WTC11 (cell line): ENCODE measurements around the gene S1PR1. TPM values are rescaled to one million over a fixed set of nuclear protein-coding genes. Genes with fewer than 3 reads are reported as not detected.

ENCODE experiments used
- ATAC-seq: fragments of 200-7000 bp; cut with Tn5 transposase; 2 replicates; pipeline ENCODE4 v1.10.0; 2021; ENCODE audit warnings: mild to moderate bottlenecking, moderate library complexity
- CTCF ChIA-PET: fragments of 300-600 bp; sonication (Branson Sonifier 250); formaldehyde crosslinking; loops from one replicate; lab custom pipeline; 2021; ENCODE audit warnings: antibody characterized with exemption; lab: Charles Lee
- POLR2A ChIA-PET: fragments of 350-600 bp; sonication (Branson Sonifier 250); formaldehyde crosslinking; loops from one replicate; lab custom pipeline; 2021; ENCODE audit warnings: antibody characterized with exemption; lab: Charles Lee
- DNase-seq: peaks from one replicate; pipeline ENCODE4 v3.0.0; 2021; ENCODE audit warnings: low spot score
- H3K27ac Mint-ChIP-seq: 2 replicates; pipeline ENCODE4 v1.8.0; 2021; ENCODE audit warnings: mixed read lengths
- H3K27me3 Mint-ChIP-seq: 2 replicates; pipeline ENCODE4 v1.8.0; 2021; ENCODE audit warnings: low read depth, mild to moderate bottlenecking, moderate library complexity, mixed read lengths
- H3K36me3 Mint-ChIP-seq: 2 replicates; pipeline ENCODE4 v1.8.0; 2021; ENCODE audit warnings: mixed read lengths
- H3K4me1 Mint-ChIP-seq: 2 replicates; pipeline ENCODE4 v1.8.0; 2022; ENCODE audit warnings: mixed read lengths
- H3K4me3 Mint-ChIP-seq: 2 replicates; pipeline ENCODE4 v1.8.0; 2021; ENCODE audit warnings: mild to moderate bottlenecking, moderate library complexity, mixed read lengths
- H3K9me3 Mint-ChIP-seq: 2 replicates; pipeline ENCODE4 v1.8.0; 2021; ENCODE audit warnings: mixed read lengths
- CREM ChIP-seq: sonication (generic); formaldehyde crosslinking; IDR thresholded peaks from 2 replicates; pipeline ENCODE4 v1.8.1; 2022; ENCODE audit warnings: mild to moderate bottlenecking, missing genetic modification reagents, moderate library complexity
- EMX1 ChIP-seq: fragments of 250-450 bp; sonication (Bioruptor Pico); IDR thresholded peaks from 2 replicates; pipeline ENCODE4 v1.8.0; 2021; ENCODE audit warnings: mild to moderate bottlenecking
- ETV6 ChIP-seq: sonication (generic); formaldehyde crosslinking; IDR thresholded peaks from 2 replicates; pipeline ENCODE4 v1.8.1; 2022; ENCODE audit warnings: mild to moderate bottlenecking, missing genetic modification reagents
- FOXJ3 ChIP-seq: sonication (generic); formaldehyde crosslinking; IDR thresholded peaks from 2 replicates; pipeline ENCODE4 v1.9.0; 2021; ENCODE audit warnings: missing genetic modification reagents, mild to moderate bottlenecking, borderline replicate concordance
- GABPB1 ChIP-seq: sonication (generic); formaldehyde crosslinking; IDR thresholded peaks from 2 replicates; pipeline ENCODE4 v1.8.1; 2023; ENCODE audit warnings: mild to moderate bottlenecking, missing genetic modification reagents
- GRHL2 ChIP-seq: fragments of 250-450 bp; sonication (Bioruptor Pico); IDR thresholded peaks from 2 replicates; pipeline ENCODE4 v1.8.0; 2022; ENCODE audit warnings: mild to moderate bottlenecking, moderate library complexity; ENCODE audit not compliant: insufficient replicate concordance, severe bottlenecking
- IRF2 ChIP-seq: sonication (generic); formaldehyde crosslinking; IDR thresholded peaks from 2 replicates; pipeline ENCODE4 v1.8.0; 2022; ENCODE audit warnings: low read depth, missing genetic modification reagents, borderline replicate concordance
- MXD4 ChIP-seq: fragments of 250-450 bp; sonication (Bioruptor Pico); IDR thresholded peaks from 2 replicates; pipeline ENCODE4 v1.8.0; 2021; ENCODE audit warnings: mild to moderate bottlenecking, moderate library complexity, borderline replicate concordance
- NR2C2 ChIP-seq: sonication (generic); formaldehyde crosslinking; IDR thresholded peaks from 2 replicates; pipeline ENCODE4 v1.8.0; 2022; ENCODE audit warnings: mild to moderate bottlenecking, missing genetic modification reagents
- PRRX2 ChIP-seq: fragments of 250-450 bp; sonication (Bioruptor Pico); IDR thresholded peaks from 2 replicates; pipeline ENCODE4 v1.8.0; 2021; ENCODE audit warnings: mild to moderate bottlenecking
- RORB ChIP-seq: fragments of 250-450 bp; sonication (Bioruptor Pico); IDR thresholded peaks from 2 replicates; pipeline ENCODE4 v1.9.0; 2021; ENCODE audit warnings: mild to moderate bottlenecking
- TCF7 ChIP-seq: sonication (generic); formaldehyde crosslinking; IDR thresholded peaks from 2 replicates; pipeline ENCODE4 v1.8.0; 2022; ENCODE audit warnings: mild to moderate bottlenecking, low read depth, missing genetic modification reagents, moderate library complexity
- ZNF121 ChIP-seq: sonication (generic); formaldehyde crosslinking; IDR thresholded peaks from 2 replicates; pipeline ENCODE4 v1.8.0; 2023; ENCODE audit warnings: missing genetic modification reagents
- ZNF138 ChIP-seq: sonication (generic); formaldehyde crosslinking; conservative IDR thresholded peaks from 2 replicates; pipeline ENCODE4 v1.8.1; 2022; ENCODE audit warnings: mild to moderate bottlenecking, moderate library complexity, missing genetic modification reagents
- ZNF317 ChIP-seq: sonication (generic); formaldehyde crosslinking; IDR thresholded peaks from 2 replicates; pipeline ENCODE4 v1.8.1; 2023; ENCODE audit warnings: low read depth, mild to moderate bottlenecking, moderate library complexity, missing genetic modification reagents, borderline replicate concordance
- ZNF416 ChIP-seq: fragments of 250-450 bp; sonication (Bioruptor Pico); IDR thresholded peaks from 2 replicates; pipeline ENCODE4 v1.9.0; 2021; ENCODE audit warnings: mild to moderate bottlenecking, inconsistent platforms
- ZNF423 ChIP-seq: fragments of 250-450 bp; sonication (Bioruptor Pico); IDR thresholded peaks from 2 replicates; pipeline ENCODE4 v2.1.2; 2022; ENCODE audit warnings: mild to moderate bottlenecking, moderate library complexity
- ZNF671 ChIP-seq: fragments of 250-450 bp; sonication (Bioruptor Pico); IDR thresholded peaks from 2 replicates; pipeline ENCODE4 v1.8.0; 2021; ENCODE audit warnings: mild to moderate bottlenecking
- total RNA-seq: library from RNA; stranded (reverse); gene quantifications from 3 replicates; pipeline ENCODE4 v1.2.3, GENCODE V29; 2021
- TF ChIP-seq, protein P1 (sequence below): sonication (generic); formaldehyde crosslinking; IDR thresholded peaks from 2 replicates; pipeline ENCODE4 v1.8.0; 2023; ENCODE audit warnings: missing genetic modification reagents
- TF ChIP-seq, protein P2 (sequence below): sonication (generic); formaldehyde crosslinking; IDR thresholded peaks from 2 replicates; pipeline ENCODE4 v1.8.1; 2023; ENCODE audit warnings: mild to moderate bottlenecking, moderate library complexity, missing genetic modification reagents
- TF ChIP-seq, protein P3 (sequence below): sonication (generic); formaldehyde crosslinking; IDR thresholded peaks from 2 replicates; pipeline ENCODE4 v1.8.1; 2023; ENCODE audit warnings: mild to moderate bottlenecking, missing genetic modification reagents, moderate library complexity
- TF ChIP-seq, protein P4 (sequence below): sonication (generic); formaldehyde crosslinking; IDR thresholded peaks from 2 replicates; pipeline ENCODE4 v1.8.1; 2022; ENCODE audit warnings: missing genetic modification reagents, borderline replicate concordance
- TF ChIP-seq, protein P5 (sequence below): sonication (generic); formaldehyde crosslinking; IDR thresholded peaks from 2 replicates; pipeline ENCODE4 v1.8.0; 2022; ENCODE audit warnings: missing genetic modification reagents

The S1PR1 gene
- total RNA-seq, 1 experiment from 2014 or later, result 3.2 TPM

DNA sequence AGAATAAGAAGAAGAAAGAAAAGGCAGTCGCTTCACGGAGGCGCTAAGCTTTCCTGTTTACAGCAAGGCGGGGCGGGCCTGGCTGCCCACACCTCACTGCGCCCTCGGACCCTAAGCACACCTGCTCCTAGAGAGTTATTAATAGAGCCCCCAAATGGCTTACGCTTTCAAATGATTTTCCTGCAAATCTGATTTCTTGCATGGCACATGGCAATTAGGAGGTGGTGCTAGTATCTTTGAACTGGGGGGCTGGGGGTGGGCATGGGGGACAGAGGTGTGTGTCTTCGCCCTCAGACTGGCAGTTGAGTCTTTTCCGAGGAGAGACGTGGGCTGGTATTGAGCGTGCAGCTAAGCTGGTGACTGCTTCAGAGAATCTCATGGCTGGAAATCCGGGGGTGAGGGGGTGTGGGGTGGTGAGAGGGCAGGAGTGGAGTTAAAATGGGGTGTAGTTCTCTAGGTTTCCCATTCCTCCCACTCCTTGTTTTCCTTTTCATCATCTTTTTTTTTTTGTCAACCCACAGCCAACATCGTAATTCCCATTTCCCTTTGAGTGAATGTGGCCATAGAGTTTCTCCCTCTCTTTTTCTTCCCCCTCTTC is 1.3 kb downstream of the S1PR1 start:
- Mint-ChIP-seq H3K27ac (no peak overlapping the region), H3K27me3 (peaks cover 47% of the 10 kb centered on the region), H3K4me3 (peak overlapping the region; percentile 86), H3K4me1 (peaks cover 25% of the 10 kb centered on the region), H3K36me3 (peaks cover 9% of the 10 kb centered on the region), H3K9me3 (no peaks in the 10 kb centered on the region)
- ChIA-PET CTCF (interaction anchor here (0.6 to 3.9 kb wide), 37 partner anchors 9 to 343 kb away, joined by 3 to 35 read pairs (median 4); partner anchors contain the start of gene EXTL2), POLR2A (interaction anchor here (0.7 to 0.9 kb wide), 3 partner anchors 103 to 342 kb away, joined by 3 read pairs; partner anchors contain the start of gene SLC30A7)
- TF ChIP-seq GRHL2, result no peak
- TF ChIP-seq GABPB1 (CRISPR knock-in tag), result no peak
- TF ChIP-seq CREM, result no peak
- no peak for TF ChIP-seq ZNF423 (CRISPR knock-in tag)
- TF ChIP-seq, protein P1, sequence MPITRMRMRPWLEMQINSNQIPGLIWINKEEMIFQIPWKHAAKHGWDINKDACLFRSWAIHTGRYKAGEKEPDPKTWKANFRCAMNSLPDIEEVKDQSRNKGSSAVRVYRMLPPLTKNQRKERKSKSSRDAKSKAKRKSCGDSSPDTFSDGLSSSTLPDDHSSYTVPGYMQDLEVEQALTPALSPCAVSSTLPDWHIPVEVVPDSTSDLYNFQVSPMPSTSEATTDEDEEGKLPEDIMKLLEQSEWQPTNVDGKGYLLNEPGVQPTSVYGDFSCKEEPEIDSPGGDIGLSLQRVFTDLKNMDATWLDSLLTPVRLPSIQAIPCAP (CRISPR knock-in tag), result no peak
- TF ChIP-seq, protein P2, sequence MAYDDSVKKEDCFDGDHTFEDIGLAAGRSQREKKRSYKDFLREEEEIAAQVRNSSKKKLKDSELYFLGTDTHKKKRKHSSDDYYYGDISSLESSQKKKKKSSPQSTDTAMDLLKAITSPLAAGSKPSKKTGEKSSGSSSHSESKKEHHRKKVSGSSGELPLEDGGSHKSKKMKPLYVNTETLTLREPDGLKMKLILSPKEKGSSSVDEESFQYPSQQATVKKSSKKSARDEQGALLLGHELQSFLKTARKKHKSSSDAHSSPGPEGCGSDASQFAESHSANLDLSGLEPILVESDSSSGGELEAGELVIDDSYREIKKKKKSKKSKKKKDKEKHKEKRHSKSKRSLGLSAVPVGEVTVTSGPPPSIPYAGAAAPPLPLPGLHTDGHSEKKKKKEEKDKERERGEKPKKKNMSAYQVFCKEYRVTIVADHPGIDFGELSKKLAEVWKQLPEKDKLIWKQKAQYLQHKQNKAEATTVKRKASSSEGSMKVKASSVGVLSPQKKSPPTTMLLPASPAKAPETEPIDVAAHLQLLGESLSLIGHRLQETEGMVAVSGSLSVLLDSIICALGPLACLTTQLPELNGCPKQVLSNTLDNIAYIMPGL, result no peak
- no peak for TF ChIP-seq PRRX2 (CRISPR knock-in tag)
- TF ChIP-seq, protein P3, sequence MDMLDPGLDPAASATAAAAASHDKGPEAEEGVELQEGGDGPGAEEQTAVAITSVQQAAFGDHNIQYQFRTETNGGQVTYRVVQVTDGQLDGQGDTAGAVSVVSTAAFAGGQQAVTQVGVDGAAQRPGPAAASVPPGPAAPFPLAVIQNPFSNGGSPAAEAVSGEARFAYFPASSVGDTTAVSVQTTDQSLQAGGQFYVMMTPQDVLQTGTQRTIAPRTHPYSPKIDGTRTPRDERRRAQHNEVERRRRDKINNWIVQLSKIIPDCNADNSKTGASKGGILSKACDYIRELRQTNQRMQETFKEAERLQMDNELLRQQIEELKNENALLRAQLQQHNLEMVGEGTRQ (CRISPR knock-in tag), result no peak
- TF ChIP-seq FOXJ3 (CRISPR knock-in tag), result no peak
- TF ChIP-seq NR2C2 (CRISPR knock-in tag), result no peak
- TF ChIP-seq, protein P4, sequence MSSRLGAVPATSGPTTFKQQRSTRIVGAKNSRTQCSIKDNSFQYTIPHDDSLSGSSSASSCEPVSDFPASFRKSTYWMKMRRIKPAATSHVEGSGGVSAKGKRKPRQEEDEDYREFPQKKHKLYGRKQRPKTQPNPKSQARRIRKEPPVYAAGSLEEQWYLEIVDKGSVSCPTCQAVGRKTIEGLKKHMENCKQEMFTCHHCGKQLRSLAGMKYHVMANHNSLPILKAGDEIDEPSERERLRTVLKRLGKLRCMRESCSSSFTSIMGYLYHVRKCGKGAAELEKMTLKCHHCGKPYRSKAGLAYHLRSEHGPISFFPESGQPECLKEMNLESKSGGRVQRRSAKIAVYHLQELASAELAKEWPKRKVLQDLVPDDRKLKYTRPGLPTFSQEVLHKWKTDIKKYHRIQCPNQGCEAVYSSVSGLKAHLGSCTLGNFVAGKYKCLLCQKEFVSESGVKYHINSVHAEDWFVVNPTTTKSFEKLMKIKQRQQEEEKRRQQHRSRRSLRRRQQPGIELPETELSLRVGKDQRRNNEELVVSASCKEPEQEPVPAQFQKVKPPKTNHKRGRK (CRISPR knock-in tag), result no peak
- no peak for TF ChIP-seq ZNF671 (CRISPR knock-in tag)
- ATAC-seq, result no peak
- DNase-seq, result peak; percentile 25

DNA sequence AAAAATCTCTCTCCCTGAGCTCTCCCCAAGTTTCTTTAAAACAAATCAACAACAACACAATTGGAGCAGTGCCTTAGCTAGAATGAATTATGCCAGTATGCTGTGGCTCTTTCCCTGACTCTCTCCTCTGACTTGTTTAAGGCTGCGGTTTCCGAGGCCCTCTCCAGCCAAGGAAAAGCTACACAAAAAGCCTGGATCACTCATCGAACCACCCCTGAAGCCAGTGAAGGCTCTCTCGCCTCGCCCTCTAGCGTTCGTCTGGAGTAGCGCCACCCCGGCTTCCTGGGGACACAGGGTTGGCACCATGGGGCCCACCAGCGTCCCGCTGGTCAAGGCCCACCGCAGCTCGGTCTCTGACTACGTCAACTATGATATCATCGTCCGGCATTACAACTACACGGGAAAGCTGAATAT is 1.9 kb downstream of the S1PR1 start:
- Mint-ChIP-seq H3K9me3 (no peaks in the 10 kb centered on the region), H3K27ac (no peak overlapping the region), H3K4me3 (peak overlapping the region; percentile 86), H3K36me3 (peaks cover 9% of the 10 kb centered on the region), H3K4me1 (peaks cover 24% of the 10 kb centered on the region), H3K27me3 (peaks cover 47% of the 10 kb centered on the region)
- DNase-seq, result peak; percentile 93
- ChIA-PET CTCF (interaction anchor here (0.6 to 3.9 kb wide), 36 partner anchors 8 to 344 kb away, joined by 3 to 35 read pairs (median 4); partner anchors contain the start of gene EXTL2), POLR2A (interaction anchor here (0.7 to 0.9 kb wide), 2 partner anchors 223 to 343 kb away, joined by 3 read pairs; partner anchors contain the start of gene SLC30A7)
- peak; percentile 59 for ATAC-seq
- TF ChIP-seq RORB (no peak), IRF2 (no peak), NR2C2 (CRISPR knock-in tag) (no peak), ZNF138 (CRISPR knock-in tag) (no peak), ZNF416 (CRISPR knock-in tag) (no peak), CREM (no peak), ZNF317 (CRISPR knock-in tag) (no peak), TCF7 (CRISPR knock-in tag) (no peak), ETV6 (CRISPR knock-in tag) (no peak), ZNF121 (CRISPR knock-in tag) (no peak), EMX1 (no peak), MXD4 (no peak)
- TF ChIP-seq, protein P4 (CRISPR knock-in tag), result no peak
- TF ChIP-seq, protein P5, sequence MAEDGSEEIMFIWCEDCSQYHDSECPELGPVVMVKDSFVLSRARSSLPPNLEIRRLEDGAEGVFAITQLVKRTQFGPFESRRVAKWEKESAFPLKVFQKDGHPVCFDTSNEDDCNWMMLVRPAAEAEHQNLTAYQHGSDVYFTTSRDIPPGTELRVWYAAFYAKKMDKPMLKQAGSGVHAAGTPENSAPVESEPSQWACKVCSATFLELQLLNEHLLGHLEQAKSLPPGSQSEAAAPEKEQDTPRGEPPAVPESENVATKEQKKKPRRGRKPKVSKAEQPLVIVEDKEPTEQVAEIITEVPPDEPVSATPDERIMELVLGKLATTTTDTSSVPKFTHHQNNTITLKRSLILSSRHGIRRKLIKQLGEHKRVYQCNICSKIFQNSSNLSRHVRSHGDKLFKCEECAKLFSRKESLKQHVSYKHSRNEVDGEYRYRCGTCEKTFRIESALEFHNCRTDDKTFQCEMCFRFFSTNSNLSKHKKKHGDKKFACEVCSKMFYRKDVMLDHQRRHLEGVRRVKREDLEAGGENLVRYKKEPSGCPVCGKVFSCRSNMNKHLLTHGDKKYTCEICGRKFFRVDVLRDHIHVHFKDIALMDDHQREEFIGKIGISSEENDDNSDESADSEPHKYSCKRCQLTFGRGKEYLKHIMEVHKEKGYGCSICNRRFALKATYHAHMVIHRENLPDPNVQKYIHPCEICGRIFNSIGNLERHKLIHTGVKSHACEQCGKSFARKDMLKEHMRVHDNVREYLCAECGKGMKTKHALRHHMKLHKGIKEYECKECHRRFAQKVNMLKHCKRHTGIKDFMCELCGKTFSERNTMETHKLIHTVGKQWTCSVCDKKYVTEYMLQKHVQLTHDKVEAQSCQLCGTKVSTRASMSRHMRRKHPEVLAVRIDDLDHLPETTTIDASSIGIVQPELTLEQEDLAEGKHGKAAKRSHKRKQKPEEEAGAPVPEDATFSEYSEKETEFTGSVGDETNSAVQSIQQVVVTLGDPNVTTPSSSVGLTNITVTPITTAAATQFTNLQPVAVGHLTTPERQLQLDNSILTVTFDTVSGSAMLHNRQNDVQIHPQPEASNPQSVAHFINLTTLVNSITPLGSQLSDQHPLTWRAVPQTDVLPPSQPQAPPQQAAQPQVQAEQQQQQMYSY (CRISPR knock-in tag), result peak; percentile 53
- TF ChIP-seq, protein P3 (CRISPR knock-in tag), result no peak
